Muscle layer of colon (tissue), 2 donors: ENCODE measurements around the gene CDK10.
"Not testable (repeated sequence)": the region's sequence is repeated elsewhere in the genome, so short reads cannot be mapped to it uniquely, and the experiment has no call there.

Source experiments
- H3K27ac ChIP-seq: one replicate; pipeline ENCODE4 v1.7.0; 2013; ENCODE audit warnings: low read depth, mild to moderate bottlenecking, low read length, moderate library complexity
- H3K27me3 ChIP-seq, 2 donors: one replicate each; pipeline ENCODE4 v1.7.0; 2013; ENCODE audit warnings: low read length in 2 of 2, mild to moderate bottlenecking in 2 of 2; ENCODE audit not compliant: insufficient read depth in 2 of 2, control insufficient read depth in 1 of 2
- H3K36me3 ChIP-seq: one replicate; pipeline ENCODE4 v1.7.0; 2013; ENCODE audit warnings: mild to moderate bottlenecking, low read length; ENCODE audit not compliant: insufficient read depth
- H3K4me1 ChIP-seq: one replicate; pipeline ENCODE4 v1.7.0; 2013; ENCODE audit warnings: mild to moderate bottlenecking, low read length; ENCODE audit not compliant: insufficient read depth
- H3K4me3 ChIP-seq, 2 donors: one replicate each; pipeline ENCODE4 v1.7.0; 2013; ENCODE audit warnings: low read length in 2 of 2, low read depth in 1 of 2, mild to moderate bottlenecking in 1 of 2, moderate library complexity in 1 of 2
- H3K9ac ChIP-seq: one replicate; pipeline ENCODE4 v1.7.0; 2013; ENCODE audit warnings: low read length
- H3K9me3 ChIP-seq: one replicate; pipeline ENCODE4 v1.7.0; 2013; ENCODE audit warnings: mild to moderate bottlenecking, low read length
- donor health status: abdominal sarcoma.
- donor health status: Adenocarcinoma of cecum.

Gene CDK10

GRCh38 chr16:89669755-89670154 lies 16.7 kb upstream of the CDK10 start:
- Histone ChIP-seq H3K4me1 (no peaks in the 10 kb centered on the region), H3K36me3 (no peaks in the 10 kb centered on the region), H3K9me3 (no peaks in the 10 kb centered on the region), H3K27me3 (no peaks in the 10 kb centered on the region), H3K27ac (no peak overlapping the region), H3K4me3 (no peak overlapping the region), H3K9ac (no peak overlapping the region)

- Histone ChIP-seq H3K27me3 (no peaks in the 10 kb centered on the region), H3K9me3 (no peaks in the 10 kb centered on the region), H3K4me1 (no peaks in the 10 kb centered on the region), H3K4me3 (no peak overlapping the region), H3K36me3 (no peaks in the 10 kb centered on the region), H3K9ac (no peak overlapping the region), H3K27ac (no peak overlapping the region)
Observed at GRCh38 chr16:89670496-89671431, 15.7 kb upstream of the CDK10 start.

- not testable (repeated sequence) for H3K4me1 ChIP-seq, H3K36me3 ChIP-seq, H3K9ac ChIP-seq, H3K4me3 ChIP-seq, H3K27ac ChIP-seq, H3K9me3 ChIP-seq, H3K27me3 ChIP-seq
Observed at GRCh38 chr16:89671565-89671964, 14.9 kb upstream of the CDK10 start.

- H3K9me3 ChIP-seq, result no peaks in the 10 kb centered on the region
- no peaks in the 10 kb centered on the region for H3K4me1 ChIP-seq
- no peak overlapping the region for H3K4me3 ChIP-seq
- no peak overlapping the region for H3K9ac ChIP-seq
- H3K27me3 ChIP-seq, result no peaks in the 10 kb centered on the region
- H3K36me3 ChIP-seq, result no peaks in the 10 kb centered on the region
- H3K27ac ChIP-seq, result no peak overlapping the region
Observed at GRCh38 chr16:89672177-89672941, 14.1 kb upstream of the CDK10 start.

- no peak overlapping the region for H3K9ac ChIP-seq
- no peaks in the 10 kb centered on the region for H3K36me3 ChIP-seq
- no peaks in the 10 kb centered on the region for H3K27me3 ChIP-seq
- H3K4me1 ChIP-seq, result no peaks in the 10 kb centered on the region
- no peaks in the 10 kb centered on the region for H3K9me3 ChIP-seq
- H3K27ac ChIP-seq, result no peak overlapping the region
- H3K4me3 ChIP-seq, result no peak overlapping the region
Observed at GRCh38 chr16:89678258-89678657, 8.2 kb upstream of the CDK10 start.

GRCh38 chr16:89685916-89686315 lies 573 bp upstream of the CDK10 start:
- H3K27me3 ChIP-seq, result no peaks in the 10 kb centered on the region
- peaks cover 12% of the 10 kb centered on the region for H3K36me3 ChIP-seq
- peaks cover 7% of the 10 kb centered on the region for H3K4me1 ChIP-seq
- no peak overlapping the region for H3K4me3 ChIP-seq
- H3K9me3 ChIP-seq, result no peaks in the 10 kb centered on the region
- H3K9ac ChIP-seq, result no peak overlapping the region
- H3K27ac ChIP-seq, result no peak overlapping the region

GRCh38 chr16:89687092-89687940 lies 827 bp downstream of the CDK10 start:
- Histone ChIP-seq H3K4me1 (peaks cover 7% of the 10 kb centered on the region), H3K27me3 (no peaks in the 10 kb centered on the region), H3K9me3 (no peaks in the 10 kb centered on the region), H3K4me3 (peak overlapping the region; percentile 76 to 78), H3K36me3 (peaks cover 24% of the 10 kb centered on the region), H3K9ac (peak overlapping the region; percentile 19), H3K27ac (peak overlapping the region; percentile 87)

GRCh38 chr16:89688395-89688794 lies 1.9 kb downstream of the CDK10 start:
- Histone ChIP-seq H3K9ac (no peak overlapping the region), H3K4me1 (peaks cover 7% of the 10 kb centered on the region), H3K4me3 (no peak overlapping the region), H3K27me3 (no peaks in the 10 kb centered on the region), H3K36me3 (peaks cover 29% of the 10 kb centered on the region), H3K27ac (no peak overlapping the region), H3K9me3 (no peaks in the 10 kb centered on the region)

GRCh38 chr16:89689142-89689541 lies 2.7 kb downstream of the CDK10 start:
- Histone ChIP-seq H3K9me3 (no peaks in the 10 kb centered on the region), H3K4me1 (peaks cover 7% of the 10 kb centered on the region), H3K27me3 (no peaks in the 10 kb centered on the region), H3K4me3 (no peak overlapping the region), H3K9ac (no peak overlapping the region), H3K27ac (no peak overlapping the region), H3K36me3 (peaks cover 37% of the 10 kb centered on the region)

GRCh38 chr16:89689621-89690020 lies 3.1 kb downstream of the CDK10 start:
- H3K9ac ChIP-seq, result not testable (repeated sequence)
- H3K36me3 ChIP-seq, result peaks cover 38% of the 10 kb centered on the region

GRCh38 chr16:89690392-89690901 lies 4.0 kb downstream of the CDK10 start:
- Histone ChIP-seq H3K27ac (no peak overlapping the region), H3K9ac (no peak overlapping the region), H3K9me3 (no peaks in the 10 kb centered on the region), H3K27me3 (no peaks in the 10 kb centered on the region), H3K36me3 (peaks cover 38% of the 10 kb centered on the region), H3K4me1 (peaks cover 7% of the 10 kb centered on the region), H3K4me3 (no peak overlapping the region)

More at GRCh38 chr16:89689621-89690020, 3.1 kb downstream of the CDK10 start:
- H3K4me3 ChIP-seq, H3K27ac ChIP-seq, H3K9me3 ChIP-seq, H3K27me3 ChIP-seq, H3K4me1 ChIP-seq: not testable (repeated sequence)
